Neural crest cell (in vitro differentiated cells): ENCODE results near the gene RAP1GAP2. TPM values are rescaled to one million over a fixed set of nuclear protein-coding genes. Genes with fewer than 3 reads are reported as not detected.

Source experiments
- DNase-seq: peaks from one replicate; pipeline ENCODE4 v3.0.0; 2021; ENCODE audit warnings: low read depth, mixed read lengths, low spot score
- H3K27ac Mint-ChIP-seq: one replicate; pipeline ENCODE4 v1.8.0; 2021; ENCODE audit warnings: mild to moderate bottlenecking, mixed read lengths; ENCODE audit not compliant: unreplicated experiment
- H3K27me3 Mint-ChIP-seq: 2 replicates; pipeline ENCODE4 v1.8.0; 2021; ENCODE audit warnings: low read depth, mild to moderate bottlenecking, mixed read lengths
- H3K36me3 Mint-ChIP-seq: 2 replicates; pipeline ENCODE4 v1.8.0; 2021; ENCODE audit warnings: low read depth, mild to moderate bottlenecking, mixed read lengths
- H3K4me1 Mint-ChIP-seq: 2 replicates; pipeline ENCODE4 v1.8.0; 2021; ENCODE audit warnings: mixed read lengths
- H3K4me3 Mint-ChIP-seq: one replicate; pipeline ENCODE4 v1.8.0; 2021; ENCODE audit warnings: mild to moderate bottlenecking, mixed read lengths
- H3K9me3 Mint-ChIP-seq: 2 replicates; pipeline ENCODE4 v1.8.0; 2021; ENCODE audit warnings: mixed read lengths
- total RNA-seq: library from RNA; stranded (reverse); gene quantifications from 2 replicates; pipeline ENCODE4 v1.2.1, GENCODE V29; 2021
- TF ChIP-seq, protein P1 (sequence below): fragments of 200-600 bp; sonication (generic); conservative IDR thresholded peaks from 2 replicates; pipeline ENCODE4 v1.5.0; 2021; ENCODE audit warnings: antibody characterized with exemption, mild to moderate bottlenecking

Gene RAP1GAP2
- total RNA-seq, 1 donor from 2014 or later, result 1.0 TPM

DNA sequence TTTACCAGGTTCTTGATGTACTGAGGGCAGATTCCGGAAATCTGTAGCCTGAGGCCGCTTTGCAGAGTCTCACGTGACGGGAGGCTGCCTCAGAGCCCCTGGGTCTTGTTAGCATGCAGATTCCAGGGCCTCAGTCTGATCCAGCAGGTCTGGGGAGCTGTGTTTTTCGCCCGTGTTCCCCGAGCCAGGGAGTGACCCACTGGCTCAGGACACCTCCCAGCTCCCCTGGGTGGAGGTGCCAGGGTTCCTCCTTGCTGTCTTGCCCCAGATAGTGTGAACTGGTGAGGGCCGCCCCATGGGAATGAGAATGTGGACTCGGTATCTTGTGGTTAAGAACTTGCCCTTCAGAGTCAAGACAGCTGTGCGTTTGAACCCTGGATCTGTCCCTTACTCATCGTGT is 168.6 kb downstream of the RAP1GAP2 start:
- TF ChIP-seq, protein P1, sequence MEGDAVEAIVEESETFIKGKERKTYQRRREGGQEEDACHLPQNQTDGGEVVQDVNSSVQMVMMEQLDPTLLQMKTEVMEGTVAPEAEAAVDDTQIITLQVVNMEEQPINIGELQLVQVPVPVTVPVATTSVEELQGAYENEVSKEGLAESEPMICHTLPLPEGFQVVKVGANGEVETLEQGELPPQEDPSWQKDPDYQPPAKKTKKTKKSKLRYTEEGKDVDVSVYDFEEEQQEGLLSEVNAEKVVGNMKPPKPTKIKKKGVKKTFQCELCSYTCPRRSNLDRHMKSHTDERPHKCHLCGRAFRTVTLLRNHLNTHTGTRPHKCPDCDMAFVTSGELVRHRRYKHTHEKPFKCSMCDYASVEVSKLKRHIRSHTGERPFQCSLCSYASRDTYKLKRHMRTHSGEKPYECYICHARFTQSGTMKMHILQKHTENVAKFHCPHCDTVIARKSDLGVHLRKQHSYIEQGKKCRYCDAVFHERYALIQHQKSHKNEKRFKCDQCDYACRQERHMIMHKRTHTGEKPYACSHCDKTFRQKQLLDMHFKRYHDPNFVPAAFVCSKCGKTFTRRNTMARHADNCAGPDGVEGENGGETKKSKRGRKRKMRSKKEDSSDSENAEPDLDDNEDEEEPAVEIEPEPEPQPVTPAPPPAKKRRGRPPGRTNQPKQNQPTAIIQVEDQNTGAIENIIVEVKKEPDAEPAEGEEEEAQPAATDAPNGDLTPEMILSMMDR, result no peak
- Mint-ChIP-seq H3K9me3 (no peaks in the 10 kb centered on the region), H3K27ac (no peak overlapping the region), H3K27me3 (peaks cover 71% of the 10 kb centered on the region), H3K36me3 (no peaks in the 10 kb centered on the region), H3K4me1 (peaks cover 8% of the 10 kb centered on the region), H3K4me3 (no peak overlapping the region)
- DNase-seq, result no peak

- Mint-ChIP-seq H3K27ac (no peak overlapping the region), H3K9me3 (no peaks in the 10 kb centered on the region), H3K4me1 (no peaks in the 10 kb centered on the region), H3K27me3 (peaks cover 68% of the 10 kb centered on the region), H3K36me3 (no peaks in the 10 kb centered on the region), H3K4me3 (no peak overlapping the region)
- DNase-seq, result no peak
- TF ChIP-seq, protein P1, result no peak
These were observed 169.7 kb downstream of the RAP1GAP2 start for GRCh38 chr17:2965621-2966595.

GRCh38 chr17:2967515-2967914 is 171.3 kb downstream of the RAP1GAP2 start:
- no peaks in the 10 kb centered on the region for H3K36me3 Mint-ChIP-seq
- H3K4me1 Mint-ChIP-seq, result no peaks in the 10 kb centered on the region
- no peak overlapping the region for H3K4me3 Mint-ChIP-seq
- no peaks in the 10 kb centered on the region for H3K9me3 Mint-ChIP-seq
- H3K27ac Mint-ChIP-seq, result no peak overlapping the region
- peaks cover 66% of the 10 kb centered on the region for H3K27me3 Mint-ChIP-seq
- DNase-seq, result no peak
- TF ChIP-seq, protein P1, result no peak

- Mint-ChIP-seq H3K4me1 (no peaks in the 10 kb centered on the region), H3K27ac (no peak overlapping the region), H3K36me3 (no peaks in the 10 kb centered on the region), H3K4me3 (no peak overlapping the region), H3K27me3 (peaks cover 36% of the 10 kb centered on the region), H3K9me3 (no peaks in the 10 kb centered on the region)
- TF ChIP-seq, protein P1, result no peak
- DNase-seq, result no peak
These were observed 175.6 kb downstream of the RAP1GAP2 start for GRCh38 chr17:2971851-2972250.

DNA sequence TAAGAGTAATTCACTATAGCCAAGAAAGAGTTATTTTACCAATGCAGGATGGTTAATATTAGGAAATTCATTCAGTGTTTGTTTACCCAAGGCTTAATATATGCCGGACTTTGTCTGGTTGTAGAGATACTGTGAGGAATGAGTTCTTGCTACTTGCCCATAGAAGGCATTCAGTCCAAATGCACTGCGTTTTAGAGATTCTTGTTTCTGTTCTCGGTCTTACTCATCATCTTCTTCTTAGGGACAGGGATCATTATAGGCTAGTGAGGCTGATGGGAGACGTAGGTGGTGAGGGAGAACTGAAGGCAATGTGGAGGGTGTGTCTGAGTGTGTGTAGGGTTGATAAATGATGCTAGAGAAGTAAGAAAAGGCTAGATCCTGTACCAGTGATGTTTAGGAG is 176.5 kb downstream of the RAP1GAP2 start:
- H3K36me3 Mint-ChIP-seq, result no peaks in the 10 kb centered on the region
- H3K9me3 Mint-ChIP-seq, result no peaks in the 10 kb centered on the region
- TF ChIP-seq, protein P1, result no peak
- H3K4me3 Mint-ChIP-seq, result no peak overlapping the region
- no peaks in the 10 kb centered on the region for H3K4me1 Mint-ChIP-seq
- DNase-seq, result no peak
- H3K27ac Mint-ChIP-seq, result no peak overlapping the region
- H3K27me3 Mint-ChIP-seq, result peaks cover 27% of the 10 kb centered on the region
